ENCODE data around the gene POLN. TPM values are rescaled to one million over a fixed set of nuclear protein-coding genes. Genes with fewer than 3 reads are reported as not detected.
"Not testable (repeated sequence)": the region's sequence is repeated elsewhere in the genome, so short reads cannot be mapped to it uniquely, and the experiment has no call there.

POLN gene
- total RNA-seq, 2 experiments from 2014 or later: 0.91 to 1.3 TPM

DNA sequence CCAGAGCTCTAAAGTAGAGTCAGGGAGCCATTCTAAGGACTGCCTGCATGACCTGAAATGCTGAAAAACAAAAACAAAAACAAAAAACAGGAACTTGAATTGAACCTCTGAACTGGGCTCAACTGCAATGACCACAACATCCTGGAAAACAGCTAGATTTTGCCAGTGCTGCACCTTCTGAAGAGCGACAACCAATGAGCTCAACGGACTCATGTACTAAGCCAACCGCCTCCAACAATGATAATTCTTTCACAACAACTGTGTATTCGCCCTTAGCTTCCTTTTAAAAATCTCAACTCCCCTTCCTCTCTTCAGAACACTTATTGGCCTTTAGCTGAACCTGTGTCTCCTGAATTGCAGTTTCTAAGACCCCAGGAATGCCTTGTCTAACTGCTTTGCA is 69.8 kb downstream of the POLN start:
- Mint-ChIP-seq H3K27me3 (ENCODE audit: low read depth) (no peaks in the 10 kb centered on the region), H3K36me3 (ENCODE audit: low read depth) (no peaks in the 10 kb centered on the region), H3K4me1 (ENCODE audit: low read depth) (peaks cover 14% of the 10 kb centered on the region), H3K4me3 (no peak overlapping the region), H3K27ac (no peak overlapping the region), H3K9me3 (no peaks in the 10 kb centered on the region)
- CTCF ChIA-PET: interaction anchor here (0.7 to 1.2 kb wide), 2 partner anchors 48 to 1086 kb away, joined by 3 to 4 read pairs; no protein-coding TSS in a partner anchor
- intact Hi-C loops (cut with micrococcal nuclease): no loop called here
- DNase-seq: no peak

DNA sequence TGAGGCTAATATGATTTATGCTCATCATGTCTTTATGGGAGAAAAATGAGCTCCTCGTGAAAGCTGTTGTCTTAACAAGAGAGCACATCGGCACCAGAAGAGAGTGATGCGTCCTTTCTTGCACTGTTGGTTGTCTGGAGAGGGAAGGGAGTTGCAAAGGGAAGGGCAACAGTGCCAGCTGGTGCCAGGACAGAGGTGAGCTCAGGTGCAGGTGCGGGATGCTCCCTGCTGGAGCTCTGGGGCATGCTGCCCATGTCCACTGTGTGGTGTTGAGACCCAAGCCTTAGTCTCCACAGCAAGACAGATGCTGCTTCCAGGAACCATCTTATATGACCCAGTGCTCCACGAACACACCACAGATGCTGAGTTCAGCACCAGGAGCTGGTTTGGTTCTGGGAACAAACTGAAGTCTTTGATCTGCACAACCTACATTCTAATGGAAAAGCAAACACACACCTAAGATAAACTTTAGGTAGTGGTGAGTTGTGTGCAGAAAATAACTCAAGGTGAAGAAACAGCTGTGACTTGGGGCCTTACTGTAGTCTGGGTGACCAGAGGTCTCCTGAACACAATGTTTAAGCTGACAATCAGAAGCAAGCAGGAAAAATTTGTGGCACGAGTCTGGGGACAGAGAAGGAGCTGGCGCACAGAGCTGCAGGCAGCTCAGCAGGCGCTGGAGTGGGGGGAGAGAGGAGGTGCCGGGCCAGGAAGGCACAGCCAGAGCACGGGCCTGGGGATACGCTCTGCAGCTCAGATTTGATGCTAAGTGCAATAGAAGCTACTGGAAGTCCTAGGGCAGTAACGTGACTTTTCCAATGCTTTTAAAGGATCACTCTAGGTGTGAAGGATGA is 73.2 kb downstream of the POLN start:
- intact Hi-C loops (cut with micrococcal nuclease): no loop called here
- CTCF ChIA-PET: interaction anchor here (0.5 to 0.7 kb wide), 2 partner anchors 158 to 165 kb away, joined by 3 read pairs; no protein-coding TSS in a partner anchor

DNA sequence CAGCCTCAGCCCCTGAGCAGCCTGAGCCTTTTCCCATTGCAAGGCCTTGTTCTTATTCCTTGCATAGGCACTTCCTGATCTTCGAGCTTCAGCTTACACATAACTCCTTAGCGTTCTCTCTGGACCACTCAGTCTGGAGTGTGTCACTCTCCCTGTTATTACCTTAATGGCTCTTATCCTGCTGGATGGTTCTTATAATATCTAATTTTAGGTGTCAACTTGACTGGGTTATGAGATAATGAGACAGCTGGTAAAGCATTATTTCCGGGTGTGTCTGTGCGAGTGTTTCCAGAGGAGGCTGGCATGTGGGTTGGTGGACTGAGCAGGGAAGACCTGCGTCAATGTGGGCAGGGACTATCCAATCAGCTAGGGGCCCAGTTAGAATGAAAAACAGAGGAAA is 75.7 kb downstream of the POLN start:
- no peaks in the 10 kb centered on the region for H3K36me3 Mint-ChIP-seq (ENCODE audit: low read depth)
- intact Hi-C loops (cut with micrococcal nuclease): no loop called here
- no peaks in the 10 kb centered on the region for H3K27me3 Mint-ChIP-seq (ENCODE audit: low read depth)
- no peaks in the 10 kb centered on the region for H3K9me3 Mint-ChIP-seq
- H3K4me3 Mint-ChIP-seq: no peak overlapping the region
- H3K4me1 Mint-ChIP-seq (ENCODE audit: low read depth): no peaks in the 10 kb centered on the region
- no peak for DNase-seq
- CTCF ChIA-PET: no interaction called here
- H3K27ac Mint-ChIP-seq: no peak overlapping the region

More for the DNA sequence above, 73.2 kb downstream of the POLN start:
- peaks cover 14% of the 10 kb centered on the region for H3K4me1 Mint-ChIP-seq (ENCODE audit: low read depth)
- DNase-seq: no peak
- no peaks in the 10 kb centered on the region for H3K9me3 Mint-ChIP-seq
- no peak overlapping the region for H3K4me3 Mint-ChIP-seq
- H3K27ac Mint-ChIP-seq: no peak overlapping the region
- no peaks in the 10 kb centered on the region for H3K27me3 Mint-ChIP-seq (ENCODE audit: low read depth)
- no peaks in the 10 kb centered on the region for H3K36me3 Mint-ChIP-seq (ENCODE audit: low read depth)

DNA sequence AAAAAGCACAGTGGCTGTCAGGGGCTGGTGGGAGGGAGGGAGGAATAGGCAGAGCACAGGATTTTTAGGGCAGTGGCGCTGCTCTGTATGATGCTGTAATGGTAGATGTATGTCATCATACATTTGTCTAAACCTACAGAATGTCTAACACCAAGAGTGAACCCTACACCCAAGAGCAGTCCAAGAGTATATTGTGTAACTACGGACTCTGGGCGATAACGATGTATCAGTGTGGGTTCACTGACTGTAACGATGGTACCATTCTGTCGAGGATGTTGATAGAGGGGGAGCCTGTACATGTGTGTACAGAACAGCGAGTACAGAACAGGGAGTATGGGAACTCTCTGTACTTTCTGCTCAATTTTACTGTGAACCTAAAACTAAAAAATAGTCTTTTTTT is 76.5 kb downstream of the POLN start:
- no peak for DNase-seq
- CTCF ChIA-PET: no interaction called here

DNA sequence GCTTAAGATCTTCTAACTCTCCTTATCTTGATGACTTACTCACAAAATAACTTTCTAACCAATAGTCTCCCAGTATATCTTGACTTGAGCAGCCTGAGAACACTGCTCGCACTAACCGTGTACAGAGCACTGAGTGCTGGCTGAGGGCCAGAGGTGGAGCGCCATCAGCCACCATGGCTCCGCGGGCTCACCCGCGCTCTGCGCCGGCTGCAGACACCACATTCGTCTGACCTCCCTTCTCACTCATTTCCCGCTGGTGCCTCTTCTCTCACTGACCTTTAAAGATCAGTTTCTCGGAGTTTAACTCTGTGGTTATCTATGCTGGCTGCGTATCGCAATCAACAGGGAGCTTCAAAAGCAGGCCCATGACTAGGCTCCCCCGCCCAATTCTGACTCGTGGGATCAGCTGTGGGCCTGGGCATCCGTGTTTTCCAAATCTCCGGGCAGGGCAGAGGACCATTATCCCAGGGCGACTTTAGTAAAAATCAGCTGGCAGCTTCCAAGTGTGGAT is 78.6 kb downstream of the POLN start:
- CTCF ChIA-PET: no interaction called here
- no peaks in the 10 kb centered on the region for H3K9me3 Mint-ChIP-seq
- DNase-seq: no peak
- intact Hi-C loops (cut with micrococcal nuclease): no loop called here
- H3K4me3 Mint-ChIP-seq: no peak overlapping the region
- no peak overlapping the region for H3K27ac Mint-ChIP-seq
- H3K4me1 Mint-ChIP-seq (ENCODE audit: low read depth): no peaks in the 10 kb centered on the region
- no peaks in the 10 kb centered on the region for H3K27me3 Mint-ChIP-seq (ENCODE audit: low read depth)
- no peaks in the 10 kb centered on the region for H3K36me3 Mint-ChIP-seq (ENCODE audit: low read depth)

More for the DNA sequence above, 76.5 kb downstream of the POLN start:
- H3K4me1 Mint-ChIP-seq (ENCODE audit: low read depth): no peaks in the 10 kb centered on the region
- H3K4me3 Mint-ChIP-seq: no peak overlapping the region
- no peak overlapping the region for H3K27ac Mint-ChIP-seq
- intact Hi-C loops (cut with micrococcal nuclease): no loop called here
- H3K9me3 Mint-ChIP-seq: no peaks in the 10 kb centered on the region
- no peaks in the 10 kb centered on the region for H3K27me3 Mint-ChIP-seq (ENCODE audit: low read depth)
- no peaks in the 10 kb centered on the region for H3K36me3 Mint-ChIP-seq (ENCODE audit: low read depth)

DNA sequence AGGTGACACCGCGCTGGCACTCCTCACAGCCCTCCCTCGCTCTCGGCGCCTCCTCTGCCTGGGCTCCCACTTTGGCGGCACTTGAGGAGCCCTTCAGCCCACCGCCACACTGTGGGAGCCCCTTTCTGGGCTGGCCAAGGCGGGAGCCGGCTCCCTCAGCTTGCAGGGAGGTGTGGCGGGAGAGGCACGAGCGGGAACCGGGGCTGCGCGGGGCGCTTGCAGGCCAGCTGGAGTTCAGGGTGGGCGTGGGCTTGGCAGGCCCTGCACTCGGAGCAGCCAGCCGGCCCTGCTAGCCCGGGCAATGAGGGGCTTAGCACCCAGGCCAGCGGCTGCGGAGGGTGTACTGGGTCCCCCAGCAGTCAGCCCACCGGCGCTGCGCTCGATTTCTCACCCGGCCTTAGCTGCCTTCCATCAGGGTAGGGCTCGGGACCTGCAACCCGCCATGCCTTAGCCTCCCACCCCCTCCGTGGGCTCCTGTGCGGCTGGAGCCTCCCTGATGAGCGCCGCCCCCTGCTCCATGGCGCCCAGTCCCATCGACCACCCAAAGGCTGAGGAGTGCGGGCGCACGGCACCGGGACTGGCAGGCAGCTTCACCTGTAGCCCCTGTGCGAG is 80.7 kb downstream of the POLN start:
- H3K9me3 Mint-ChIP-seq; H3K27me3 Mint-ChIP-seq (ENCODE audit: low read depth); H3K4me3 Mint-ChIP-seq; H3K27ac Mint-ChIP-seq; CTCF ChIA-PET; H3K36me3 Mint-ChIP-seq (ENCODE audit: low read depth); DNase-seq; intact Hi-C loops (cut with micrococcal nuclease); H3K4me1 Mint-ChIP-seq (ENCODE audit: low read depth): not testable (repeated sequence)

DNA sequence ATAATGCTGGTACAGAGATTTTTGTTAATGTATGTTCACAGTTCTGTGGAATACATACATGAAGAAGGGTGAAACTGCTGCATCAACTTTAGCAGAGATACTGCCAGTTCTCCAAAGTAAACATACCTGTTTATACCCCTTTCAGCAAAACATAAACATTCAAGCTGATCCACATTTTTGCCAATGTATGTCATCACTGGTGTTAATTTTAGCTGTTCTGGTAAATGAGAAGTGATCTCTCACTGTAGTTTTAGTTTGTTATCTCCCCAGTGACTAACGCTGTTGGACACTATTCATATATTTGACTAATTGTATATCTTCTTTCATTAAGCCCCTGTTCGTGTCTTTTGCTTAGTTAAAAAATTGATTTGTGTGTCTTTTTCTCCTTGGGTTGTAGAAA is 82.0 kb downstream of the POLN start:
- H3K9me3 Mint-ChIP-seq: peaks cover 2% of the 10 kb centered on the region
- no peak overlapping the region for H3K27ac Mint-ChIP-seq
- no peaks in the 10 kb centered on the region for H3K4me1 Mint-ChIP-seq (ENCODE audit: low read depth)
- no peaks in the 10 kb centered on the region for H3K27me3 Mint-ChIP-seq (ENCODE audit: low read depth)
- CTCF ChIA-PET: no interaction called here
- no peak overlapping the region for H3K4me3 Mint-ChIP-seq
- no peak for DNase-seq
- no peaks in the 10 kb centered on the region for H3K36me3 Mint-ChIP-seq (ENCODE audit: low read depth)
- intact Hi-C loops (cut with micrococcal nuclease): no loop called here

DNA sequence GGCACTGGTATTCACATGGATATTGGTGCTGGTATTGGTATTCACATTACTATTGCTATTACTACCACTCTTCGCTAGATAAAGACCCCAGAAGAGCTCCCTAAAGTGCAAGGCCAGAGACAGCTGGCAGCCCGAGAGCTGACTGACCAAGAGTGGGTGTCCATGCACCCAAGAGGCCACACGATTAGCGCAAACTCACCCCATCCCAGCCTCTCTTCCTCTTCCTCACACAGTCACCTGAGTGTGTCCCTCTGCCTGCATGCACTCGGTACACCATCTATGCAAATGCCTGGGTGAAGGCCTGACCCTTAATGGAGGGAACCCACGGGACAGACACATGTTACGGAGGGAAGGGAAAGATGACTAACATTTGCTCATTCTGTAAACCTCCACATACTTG is 86.7 kb downstream of the POLN start:
- H3K27ac Mint-ChIP-seq: no peak overlapping the region
- no peak for DNase-seq
- no peaks in the 10 kb centered on the region for H3K27me3 Mint-ChIP-seq (ENCODE audit: low read depth)
- intact Hi-C loops (cut with micrococcal nuclease): no loop called here
- CTCF ChIA-PET: no interaction called here
- no peaks in the 10 kb centered on the region for H3K36me3 Mint-ChIP-seq (ENCODE audit: low read depth)
- peaks cover 3% of the 10 kb centered on the region for H3K9me3 Mint-ChIP-seq
- H3K4me1 Mint-ChIP-seq (ENCODE audit: low read depth): no peaks in the 10 kb centered on the region
- no peak overlapping the region for H3K4me3 Mint-ChIP-seq

DNA sequence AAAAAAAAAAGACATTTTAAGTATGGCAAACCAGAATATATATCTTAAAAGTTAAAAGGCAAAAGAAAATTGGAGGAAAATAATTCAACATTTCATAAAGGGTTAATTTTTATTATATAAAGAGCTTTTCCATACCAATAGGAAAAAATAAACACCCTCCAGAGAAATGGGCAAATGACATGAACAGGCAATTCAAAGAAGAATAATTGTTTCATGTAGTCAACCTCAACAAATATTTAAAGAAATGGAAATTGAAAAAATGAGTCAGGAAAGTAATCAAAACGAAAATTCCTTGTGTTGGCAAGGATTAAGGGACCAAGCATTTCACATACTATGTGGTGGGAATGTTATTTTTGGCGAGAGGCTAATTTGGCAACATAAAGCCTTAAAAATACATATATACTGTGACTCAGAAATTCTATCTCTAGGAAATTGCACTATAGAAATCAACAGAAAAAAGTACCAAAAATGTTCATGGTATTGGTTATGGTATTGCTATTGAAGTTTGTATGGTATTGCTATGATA is 87.6 kb downstream of the POLN start:
- peaks cover 3% of the 10 kb centered on the region for H3K9me3 Mint-ChIP-seq
- no peaks in the 10 kb centered on the region for H3K27me3 Mint-ChIP-seq (ENCODE audit: low read depth)
- H3K4me1 Mint-ChIP-seq (ENCODE audit: low read depth): no peaks in the 10 kb centered on the region
- intact Hi-C loops (cut with micrococcal nuclease): no loop called here
- CTCF ChIA-PET: no interaction called here
- H3K36me3 Mint-ChIP-seq (ENCODE audit: low read depth): no peaks in the 10 kb centered on the region
- no peak overlapping the region for H3K4me3 Mint-ChIP-seq
- DNase-seq: no peak
- H3K27ac Mint-ChIP-seq: no peak overlapping the region

DNA sequence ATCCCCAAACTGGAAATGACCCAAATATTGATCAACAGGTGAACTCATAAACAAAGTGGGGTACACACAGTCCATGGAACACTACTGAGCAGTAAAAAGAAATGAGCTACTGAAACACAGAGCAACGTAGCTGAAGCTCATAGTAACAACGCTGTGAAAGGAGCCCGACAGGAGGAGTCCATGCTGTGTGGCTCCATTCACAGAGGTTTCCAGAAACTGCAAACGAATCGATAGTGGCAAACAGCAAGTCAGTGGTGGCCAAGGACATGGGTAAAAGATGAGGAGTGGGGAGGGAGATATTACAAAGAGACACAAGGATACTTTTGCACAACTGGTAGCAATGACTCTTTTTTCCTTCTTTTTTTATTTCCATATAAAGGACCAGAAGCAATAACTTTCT is 90.4 kb downstream of the POLN start:
- intact Hi-C loops (cut with micrococcal nuclease): no loop called here
- no peak for DNase-seq
- H3K36me3 Mint-ChIP-seq (ENCODE audit: low read depth): no peaks in the 10 kb centered on the region
- H3K9me3 Mint-ChIP-seq: peaks cover 3% of the 10 kb centered on the region
- H3K4me1 Mint-ChIP-seq (ENCODE audit: low read depth): no peaks in the 10 kb centered on the region
- H3K27me3 Mint-ChIP-seq (ENCODE audit: low read depth): no peaks in the 10 kb centered on the region
- CTCF ChIA-PET: interaction anchor here (1.1 kb wide), 1 partner anchor 41 kb away, joined by 3 read pairs; no protein-coding TSS in a partner anchor
- no peak overlapping the region for H3K4me3 Mint-ChIP-seq
- H3K27ac Mint-ChIP-seq: no peak overlapping the region

DNA sequence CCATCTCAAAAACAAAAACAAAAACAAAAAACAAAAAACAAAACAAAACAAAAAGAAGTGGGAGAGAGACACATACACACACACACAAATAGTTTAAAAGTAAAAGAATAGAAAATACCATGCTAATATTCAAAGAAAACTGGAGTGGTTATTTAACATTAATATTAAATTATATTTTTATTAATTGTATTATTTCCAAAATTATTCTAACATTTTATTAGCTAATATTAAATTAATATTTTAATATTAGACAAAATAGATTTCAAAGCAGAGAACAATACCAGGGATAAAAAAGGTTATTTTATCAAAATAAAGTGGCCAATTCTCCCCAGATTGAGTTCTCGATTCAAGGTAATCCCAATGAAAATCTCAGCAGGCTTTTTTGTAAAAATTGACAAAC is 91.8 kb downstream of the POLN start:
- Mint-ChIP-seq H3K27me3 (ENCODE audit: low read depth) (no peaks in the 10 kb centered on the region), H3K36me3 (ENCODE audit: low read depth) (no peaks in the 10 kb centered on the region), H3K4me3 (no peak overlapping the region), H3K27ac (no peak overlapping the region), H3K4me1 (ENCODE audit: low read depth) (no peaks in the 10 kb centered on the region), H3K9me3 (peaks cover 2% of the 10 kb centered on the region)
- CTCF ChIA-PET: no interaction called here
- no peak for DNase-seq
- intact Hi-C loops (cut with micrococcal nuclease): no loop called here

DNA sequence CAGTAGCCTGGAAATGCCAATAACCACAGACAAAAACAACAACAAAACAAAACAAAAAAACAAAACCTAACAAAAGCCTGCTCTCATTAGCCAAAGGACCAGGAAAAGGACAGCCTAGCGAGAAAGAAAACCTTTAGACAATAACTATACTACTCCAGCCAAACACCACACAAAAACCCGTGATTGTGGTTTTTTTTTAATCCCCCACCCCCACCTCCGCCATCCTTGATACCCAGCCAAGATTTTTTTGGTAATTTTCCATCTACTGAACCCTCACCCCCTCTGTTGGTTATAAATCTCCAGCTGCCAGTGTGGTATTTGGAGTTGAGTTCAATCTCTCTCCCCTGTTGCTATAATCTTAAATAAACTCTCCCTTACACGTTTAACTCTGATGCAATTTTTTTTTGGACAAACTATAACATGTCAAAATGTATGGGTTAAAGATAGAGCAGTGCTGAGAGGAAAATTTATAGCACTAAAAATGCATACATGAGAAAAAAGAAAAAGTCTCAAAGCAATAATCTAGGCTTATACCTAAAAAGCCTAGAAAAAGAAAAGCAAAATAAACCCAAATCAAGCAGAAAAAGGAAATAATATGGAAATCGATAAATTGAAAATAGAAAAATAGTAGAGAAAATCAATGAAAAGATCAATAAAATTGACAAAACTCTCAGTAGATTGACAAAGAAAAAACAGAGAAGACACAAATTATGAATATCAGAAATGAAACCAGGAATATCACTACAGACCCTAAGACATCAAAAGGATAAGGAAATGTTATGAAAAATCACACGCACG is 99.1 kb downstream of the POLN start:
- H3K27ac Mint-ChIP-seq: no peak overlapping the region
- H3K4me1 Mint-ChIP-seq (ENCODE audit: low read depth): peaks cover 23% of the 10 kb centered on the region
- DNase-seq: no peak
- no peaks in the 10 kb centered on the region for H3K36me3 Mint-ChIP-seq (ENCODE audit: low read depth)
- H3K9me3 Mint-ChIP-seq: no peaks in the 10 kb centered on the region
- intact Hi-C loops (cut with micrococcal nuclease): no loop called here
- H3K27me3 Mint-ChIP-seq (ENCODE audit: low read depth): no peaks in the 10 kb centered on the region
- no peak overlapping the region for H3K4me3 Mint-ChIP-seq
- CTCF ChIA-PET: no interaction called here

Measured in activated naive CD4-positive, alpha-beta T cell treated with anti-CD3 and anti-CD28 coated beads for 36 hours (primary cell).